Hepatocyte (in vitro differentiated cells): ENCODE measurements around the gene SH3RF1. TPM values are rescaled to one million over a fixed set of nuclear protein-coding genes. Genes with fewer than 3 reads are reported as not detected.

ENCODE experiments used
- DNase-seq: peaks from one replicate; pipeline ENCODE4 v3.0.0-alpha.2; 2016; ENCODE audit warnings: low spot score
- H2AFZ ChIP-seq: fragments of 200-600 bp; sonication (generic); 2 replicates; pipeline ENCODE4 v1.6.0; 2016; ENCODE audit warnings: antibody characterized with exemption, mild to moderate bottlenecking
- H3K27ac ChIP-seq: fragments of 200-600 bp; sonication (generic); 2 replicates; pipeline ENCODE4 v1.5.1; 2016; ENCODE audit warnings: mild to moderate bottlenecking
- H3K27me3 ChIP-seq: fragments of 200-600 bp; sonication (generic); 2 replicates; pipeline ENCODE4 v1.6.1; 2016
- H3K36me3 ChIP-seq: fragments of 200-600 bp; sonication (generic); replicated peaks from 2 replicates; pipeline ENCODE4 v1.5.1; 2016; ENCODE audit warnings: low read depth; ENCODE audit not compliant: insufficient read depth
- H3K4me1 ChIP-seq: fragments of 200-600 bp; sonication (generic); 2 replicates; pipeline ENCODE4 v1.5.1; 2016; ENCODE audit warnings: mild to moderate bottlenecking, moderate library complexity; ENCODE audit not compliant: insufficient read depth
- H3K4me2 ChIP-seq: fragments of 200-600 bp; sonication (generic); 2 replicates; pipeline ENCODE4 v1.6.0; 2016
- H3K4me3 ChIP-seq: fragments of 200-600 bp; sonication (generic); 2 replicates; pipeline ENCODE4 v1.5.1; 2016; ENCODE audit warnings: mild to moderate bottlenecking
- H3K79me2 ChIP-seq: fragments of 200-600 bp; sonication (generic); 2 replicates; pipeline ENCODE4 v1.6.0; 2017; ENCODE audit warnings: mild to moderate bottlenecking
- H3K9me2 ChIP-seq: fragments of 200-600 bp; sonication (generic); replicated peaks from 2 replicates; pipeline ENCODE4 v1.6.0; 2017; ENCODE audit warnings: mild to moderate bottlenecking; ENCODE audit not compliant: insufficient read depth
- H3K9me3 ChIP-seq: fragments of 200-600 bp; sonication (generic); 2 replicates; pipeline ENCODE4 v1.5.1; 2016; ENCODE audit warnings: low read depth, mild to moderate bottlenecking
- H4K20me1 ChIP-seq: fragments of 200-600 bp; sonication (generic); 2 replicates; pipeline ENCODE4 v1.6.0; 2016; ENCODE audit warnings: mild to moderate bottlenecking; ENCODE audit not compliant: insufficient read depth, poor library complexity, severe bottlenecking
- CTCF ChIP-seq: fragments of 200-600 bp; sonication (generic); IDR thresholded peaks from 2 replicates; pipeline ENCODE4 v1.5.1; 2016; ENCODE audit warnings: antibody characterized with exemption, mild to moderate bottlenecking; ENCODE audit not compliant: poor library complexity
- EZH2 ChIP-seq: fragments of 200-600 bp; sonication (generic); IDR thresholded peaks from 2 replicates; pipeline ENCODE4 v1.6.1; 2016; ENCODE audit warnings: antibody characterized with exemption, mild to moderate bottlenecking, borderline replicate concordance
- EZH2phosphoT487 ChIP-seq: fragments of 200-600 bp; sonication (generic); IDR thresholded peaks from one replicate; pipeline ENCODE4 v1.6.1; 2018; ENCODE audit warnings: antibody characterized with exemption, mild to moderate bottlenecking, low read depth, moderate library complexity; ENCODE audit not compliant: unreplicated experiment, severe bottlenecking
- WGBS: methylation state at CpG from one replicate; pipeline ENCODE4 v1.1.6; 2016; ENCODE audit warnings: low lambda C conversion rate; ENCODE audit errors: missing lambda C conversion rate; 5-methylcytosine and 5-hydroxymethylcytosine counted together
- polyA plus RNA-seq: library from polyadenylated mRNA; unstranded; fragments of >200 nt; fragmentation: Nextera tagmentation; extraction: Ambion mirVana; gene quantifications from 2 replicates; pipeline ENCODE4 v1.2.1, GENCODE V29; 2016
- total RNA-seq: library from RNA; depleted of rRNA; stranded (reverse); fragments of >200 nt; gene quantifications from 2 replicates; pipeline ENCODE4 v1.2.3, GENCODE V29; 2014

SH3RF1 gene
- total and polyA plus RNA-seq, 2 experiments from 2014 or later = 15.5 to 16.4 TPM

- Histone ChIP-seq H3K9me3 (no peaks in the 10 kb centered on the region), H3K4me2 (peak overlapping the region; percentile 65), H3K4me3 (no peak overlapping the region), H3K36me3 (no peaks in the 10 kb centered on the region), H3K27ac (peak overlapping the region; percentile 69), H3K79me2 (no peaks in the 10 kb centered on the region), H2AFZ (no peak overlapping the region), H3K4me1 (peaks cover 14% of the 10 kb centered on the region), H3K9me2 (no peaks in the 10 kb centered on the region), H4K20me1 (no peaks in the 10 kb centered on the region), H3K27me3 (no peaks in the 10 kb centered on the region)
- TF ChIP-seq EZH2 = no peak
- TF ChIP-seq EZH2phosphoT487 = no peak
- no peak for TF ChIP-seq CTCF
- peak; percentile 36 for DNase-seq
- 36% methylated on average over 2 of the region's 2 CpGs for whole genome bisulfite sequencing
Observed at GRCh38 chr4:169080981-169081380, 189.8 kb downstream of the SH3RF1 start.

GRCh38 chr4:169079942-169080827 is 190.6 kb downstream of the SH3RF1 start:
- TF ChIP-seq EZH2phosphoT487 = no peak
- TF ChIP-seq EZH2 = no peak
- no peak for TF ChIP-seq CTCF
- no peaks in the 10 kb centered on the region for H3K9me3 ChIP-seq
- H3K27me3 ChIP-seq = no peaks in the 10 kb centered on the region
- H4K20me1 ChIP-seq = no peaks in the 10 kb centered on the region
- H3K4me2 ChIP-seq = peak overlapping the region; percentile 65
- peak overlapping the region; percentile 1 for H2AFZ ChIP-seq
- peaks cover 14% of the 10 kb centered on the region for H3K4me1 ChIP-seq
- H3K36me3 ChIP-seq = no peaks in the 10 kb centered on the region
- DNase-seq = peak; percentile 86
- H3K79me2 ChIP-seq = no peaks in the 10 kb centered on the region
- H3K4me3 ChIP-seq = no peak overlapping the region
- 30% methylated on average over 19 of the region's 19 CpGs for WGBS
- H3K27ac ChIP-seq = peak overlapping the region; percentile 69
- no peaks in the 10 kb centered on the region for H3K9me2 ChIP-seq

GRCh38 chr4:169074117-169074516 is 196.6 kb downstream of the SH3RF1 start:
- Histone ChIP-seq H3K4me1 (peaks cover 10% of the 10 kb centered on the region), H3K9me2 (no peaks in the 10 kb centered on the region), H3K9me3 (no peaks in the 10 kb centered on the region), H2AFZ (no peak overlapping the region), H3K27ac (no peak overlapping the region), H3K4me3 (no peak overlapping the region), H3K79me2 (no peaks in the 10 kb centered on the region), H3K36me3 (no peaks in the 10 kb centered on the region), H3K27me3 (no peaks in the 10 kb centered on the region), H3K4me2 (no peak overlapping the region), H4K20me1 (no peaks in the 10 kb centered on the region)
- TF ChIP-seq CTCF = no peak
- TF ChIP-seq EZH2 = no peak
- no peak for TF ChIP-seq EZH2phosphoT487
- WGBS = 85% methylated on average over 7 of the region's 7 CpGs
- DNase-seq = no peak
